Lower leg skin (tissue), 4 donors: ENCODE measurements around the gene CAMK1G. TPM values are rescaled to one million over a fixed set of nuclear protein-coding genes. Genes with fewer than 3 reads are reported as not detected.

Experiments used
- DNase-seq, 2 donors: peaks; one replicate each; pipeline ENCODE4 v3.0.0-alpha.2; 2019; ENCODE audit warnings: low spot score in 2 of 2
- H3K4me3 ChIP-seq: fragments of 200-600 bp; sonication (generic); 2 replicates; pipeline ENCODE4 v1.5.1; 2017; ENCODE audit warnings: mild to moderate bottlenecking, low read depth; ENCODE audit not compliant: poor library complexity, severe bottlenecking
- POLR2A ChIP-seq, 2 donors: fragments of 450-650 bp; IDR thresholded peaks; one replicate each; pipeline ENCODE4 v1.6.1; 2016 to 2017; ENCODE audit warnings: antibody characterized with exemption in 2 of 2, mild to moderate bottlenecking in 1 of 2, moderate library complexity in 1 of 2
- WGBS, 2 donors: methylation state at CpG; one replicate each; pipeline ENCODE4 v1.1.5; 2018; 5-methylcytosine and 5-hydroxymethylcytosine counted together
- intact Hi-C: fragments of 100-400 bp; cut with DNase I; formaldehyde crosslinking; loops from one replicate; pipeline ENCODE4 v1.15.0; 2023; ENCODE audit warnings: low total_unique reads
- total RNA-seq, 4 donors: library from RNA; depleted of rRNA; stranded (reverse); fragments of >200 nt; gene quantifications; one replicate each; pipeline ENCODE4 v1.1.0, GENCODE V29; 2016
- TF ChIP-seq, protein P1 (sequence below), 3 donors: fragments of 450-650 bp; IDR thresholded peaks; one replicate each; pipeline ENCODE4 v1.5.1; 2016; ENCODE audit warnings: antibody characterized with exemption in 3 of 3, mild to moderate bottlenecking in 3 of 3, moderate library complexity in 2 of 3

The CAMK1G gene
- total RNA-seq, 4 donors from 2014 or later = 1.8 TPM; not detected in 3

GRCh38 chr1:209653915-209654351 lies 70.4 kb downstream of the CAMK1G start:
- no peak overlapping the region for H3K4me3 ChIP-seq
- DNase-seq = no peak
- no peak for TF ChIP-seq POLR2A (IDR thresholded peaks at IDR 0.05)
- TF ChIP-seq, protein P1, sequence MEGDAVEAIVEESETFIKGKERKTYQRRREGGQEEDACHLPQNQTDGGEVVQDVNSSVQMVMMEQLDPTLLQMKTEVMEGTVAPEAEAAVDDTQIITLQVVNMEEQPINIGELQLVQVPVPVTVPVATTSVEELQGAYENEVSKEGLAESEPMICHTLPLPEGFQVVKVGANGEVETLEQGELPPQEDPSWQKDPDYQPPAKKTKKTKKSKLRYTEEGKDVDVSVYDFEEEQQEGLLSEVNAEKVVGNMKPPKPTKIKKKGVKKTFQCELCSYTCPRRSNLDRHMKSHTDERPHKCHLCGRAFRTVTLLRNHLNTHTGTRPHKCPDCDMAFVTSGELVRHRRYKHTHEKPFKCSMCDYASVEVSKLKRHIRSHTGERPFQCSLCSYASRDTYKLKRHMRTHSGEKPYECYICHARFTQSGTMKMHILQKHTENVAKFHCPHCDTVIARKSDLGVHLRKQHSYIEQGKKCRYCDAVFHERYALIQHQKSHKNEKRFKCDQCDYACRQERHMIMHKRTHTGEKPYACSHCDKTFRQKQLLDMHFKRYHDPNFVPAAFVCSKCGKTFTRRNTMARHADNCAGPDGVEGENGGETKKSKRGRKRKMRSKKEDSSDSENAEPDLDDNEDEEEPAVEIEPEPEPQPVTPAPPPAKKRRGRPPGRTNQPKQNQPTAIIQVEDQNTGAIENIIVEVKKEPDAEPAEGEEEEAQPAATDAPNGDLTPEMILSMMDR (IDR thresholded peaks at IDR 0.05) = no peak
- intact Hi-C loops = no loop called here
- 66% methylated on average over 7 of the region's 7 CpGs for WGBS, 2 donors

DNA sequence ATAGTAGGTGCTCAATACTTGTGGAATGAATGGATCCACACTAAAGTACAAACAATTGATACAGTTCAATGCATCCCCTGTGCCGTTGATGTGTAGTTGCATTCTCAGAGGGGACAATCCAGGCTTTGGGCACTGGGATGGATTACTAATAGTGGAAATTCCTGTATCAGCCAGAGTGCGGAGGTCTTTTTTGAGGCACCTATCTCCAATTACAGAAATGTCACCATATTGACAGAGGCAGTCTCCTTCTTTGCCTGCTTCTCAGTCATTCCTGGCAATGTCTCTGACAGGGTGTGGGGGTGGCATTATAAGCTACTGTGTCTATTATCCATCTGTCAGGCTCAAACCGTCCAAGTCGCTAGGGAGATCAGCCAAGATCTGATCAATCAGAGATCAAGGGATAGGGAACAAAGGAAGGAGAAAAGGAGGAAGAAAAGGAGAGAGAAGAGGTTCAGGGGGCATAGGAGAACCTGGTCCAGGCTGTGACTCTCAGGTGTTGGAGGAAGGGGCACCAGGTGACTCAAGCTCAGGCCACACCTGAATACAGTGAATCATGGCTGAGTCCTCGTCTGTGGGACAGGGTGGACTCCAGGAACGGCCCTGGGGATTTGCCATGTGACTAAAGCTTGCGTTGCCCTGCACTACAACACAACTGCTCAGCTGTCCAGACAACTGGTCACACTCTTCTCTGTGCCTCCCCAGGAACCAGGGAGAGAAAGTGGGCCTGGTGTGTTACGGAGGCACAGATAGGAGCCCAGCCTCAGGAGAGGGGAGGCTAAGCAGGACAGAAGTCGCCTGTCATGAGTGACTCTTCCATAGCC lies 72.1 kb downstream of the CAMK1G start:
- no peak for TF ChIP-seq POLR2A (IDR thresholded peaks at IDR 0.05)
- TF ChIP-seq, protein P1 (IDR thresholded peaks at IDR 0.05) = no peak
- 62 to 70% methylated on average over 9 of the region's 9 CpGs for WGBS, 2 donors
- no peak overlapping the region for H3K4me3 ChIP-seq
- intact Hi-C loops = no loop called here
- DNase-seq = no peak

- intact Hi-C loops = no loop called here
- no peak for DNase-seq
- TF ChIP-seq POLR2A (IDR thresholded peaks at IDR 0.05) = no peak
- TF ChIP-seq, protein P1 (IDR thresholded peaks at IDR 0.05) = no peak
- WGBS, 2 donors = 70 to 74% methylated on average over 9 of the region's 9 CpGs
- no peak overlapping the region for H3K4me3 ChIP-seq
Observed at GRCh38 chr1:209657140-209657879, 73.8 kb downstream of the CAMK1G start.

GRCh38 chr1:209657918-209658317 lies 74.4 kb downstream of the CAMK1G start:
- WGBS, 2 donors = 58 to 63% methylated on average over 5 of the region's 5 CpGs
- no peak overlapping the region for H3K4me3 ChIP-seq
- TF ChIP-seq, protein P1 (IDR thresholded peaks at IDR 0.05) = no peak
- no peak for TF ChIP-seq POLR2A (IDR thresholded peaks at IDR 0.05)
- intact Hi-C loops = no loop called here
- no peak for DNase-seq

- WGBS, 2 donors = 27% methylated on average over 5 of the region's 5 CpGs
- intact Hi-C loops = no loop called here
Observed at GRCh38 chr1:209659909-209660308, 76.4 kb downstream of the CAMK1G start.

More at GRCh38 chr1:209659909-209660308, 76.4 kb downstream of the CAMK1G start:
- DNase-seq = no peak
- TF ChIP-seq, protein P1 (IDR thresholded peaks at IDR 0.05) = no peak
- no peak for TF ChIP-seq POLR2A (IDR thresholded peaks at IDR 0.05)
- H3K4me3 ChIP-seq = no peak overlapping the region
